ENCODE results near the gene DNLZ.
A peak's percentile ranks its signal among the peaks of the same experiment; 100 is the strongest.

The DNLZ gene

DNA sequence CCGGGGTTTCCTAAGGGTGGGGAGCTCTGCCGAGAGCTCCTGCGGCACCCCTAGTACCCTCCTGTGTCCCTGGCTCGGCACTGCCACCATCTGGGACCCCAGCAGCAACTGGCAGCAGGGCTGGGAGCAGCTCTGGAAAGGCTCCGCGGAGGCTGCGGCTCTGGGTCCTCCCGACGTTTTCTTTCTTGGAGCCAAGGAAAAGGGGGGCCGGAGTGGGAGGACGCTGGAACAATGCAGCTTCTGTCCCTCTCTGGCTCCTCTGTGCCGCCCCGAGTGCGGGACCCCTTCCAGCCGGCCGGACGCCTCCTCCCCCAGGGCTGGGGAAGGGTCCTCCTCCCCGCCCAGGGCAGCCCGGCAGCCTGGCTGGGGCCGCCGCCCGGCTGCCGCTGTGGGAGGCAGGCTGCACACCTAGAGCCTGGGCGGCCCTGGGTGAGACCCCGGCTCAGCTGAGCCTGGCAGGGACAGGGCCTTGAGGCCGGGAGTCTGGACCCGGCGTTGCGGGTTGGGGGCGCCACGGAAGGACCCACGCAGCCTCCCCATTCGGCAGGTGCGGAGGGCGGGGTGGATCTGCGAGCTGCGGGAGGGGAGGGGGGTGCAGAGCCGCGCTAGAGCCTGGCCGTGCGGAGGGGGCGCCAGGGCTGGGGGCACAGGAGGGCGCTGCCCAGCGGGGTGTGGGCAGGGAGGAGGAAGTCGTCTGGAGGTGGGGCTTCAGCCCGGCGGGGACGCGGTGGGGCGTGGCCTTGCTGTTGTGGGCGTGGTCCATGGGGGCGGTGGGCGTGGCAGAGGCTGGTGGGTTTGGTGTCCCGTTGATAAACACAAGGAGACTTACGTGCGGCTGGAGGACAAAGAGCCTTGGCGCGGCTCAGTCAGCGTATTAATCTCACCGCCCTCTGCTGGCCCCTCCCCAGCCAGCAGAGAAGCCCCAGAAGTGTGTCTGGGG lies 21.1 kb downstream of the DNLZ start:
- no peaks in the 10 kb centered on the region for H3K9me3 ChIP-seq
- H3K36me3 ChIP-seq, result peaks cover 0 to 34% (median 17%) of the 10 kb centered on the region in 3 donors
- intact Hi-C loops (cut with DNase I; ENCODE audit: low total_unique reads), result no loop called here
- DNase-seq, result peak; percentile 62 to 85
- H3K4me3 ChIP-seq, result peak overlapping the region; percentile 42 to 48
- TF ChIP-seq, protein P1, sequence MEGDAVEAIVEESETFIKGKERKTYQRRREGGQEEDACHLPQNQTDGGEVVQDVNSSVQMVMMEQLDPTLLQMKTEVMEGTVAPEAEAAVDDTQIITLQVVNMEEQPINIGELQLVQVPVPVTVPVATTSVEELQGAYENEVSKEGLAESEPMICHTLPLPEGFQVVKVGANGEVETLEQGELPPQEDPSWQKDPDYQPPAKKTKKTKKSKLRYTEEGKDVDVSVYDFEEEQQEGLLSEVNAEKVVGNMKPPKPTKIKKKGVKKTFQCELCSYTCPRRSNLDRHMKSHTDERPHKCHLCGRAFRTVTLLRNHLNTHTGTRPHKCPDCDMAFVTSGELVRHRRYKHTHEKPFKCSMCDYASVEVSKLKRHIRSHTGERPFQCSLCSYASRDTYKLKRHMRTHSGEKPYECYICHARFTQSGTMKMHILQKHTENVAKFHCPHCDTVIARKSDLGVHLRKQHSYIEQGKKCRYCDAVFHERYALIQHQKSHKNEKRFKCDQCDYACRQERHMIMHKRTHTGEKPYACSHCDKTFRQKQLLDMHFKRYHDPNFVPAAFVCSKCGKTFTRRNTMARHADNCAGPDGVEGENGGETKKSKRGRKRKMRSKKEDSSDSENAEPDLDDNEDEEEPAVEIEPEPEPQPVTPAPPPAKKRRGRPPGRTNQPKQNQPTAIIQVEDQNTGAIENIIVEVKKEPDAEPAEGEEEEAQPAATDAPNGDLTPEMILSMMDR (IDR thresholded peaks at IDR 0.05), result no peak
- H3K27ac ChIP-seq, result peak overlapping the region; percentile 49 to 53
- H3K27me3 ChIP-seq, result no peaks in the 10 kb centered on the region
- peaks cover 0 to 45% (median 31%) of the 10 kb centered on the region in 4 donors for H3K4me1 ChIP-seq

DNA sequence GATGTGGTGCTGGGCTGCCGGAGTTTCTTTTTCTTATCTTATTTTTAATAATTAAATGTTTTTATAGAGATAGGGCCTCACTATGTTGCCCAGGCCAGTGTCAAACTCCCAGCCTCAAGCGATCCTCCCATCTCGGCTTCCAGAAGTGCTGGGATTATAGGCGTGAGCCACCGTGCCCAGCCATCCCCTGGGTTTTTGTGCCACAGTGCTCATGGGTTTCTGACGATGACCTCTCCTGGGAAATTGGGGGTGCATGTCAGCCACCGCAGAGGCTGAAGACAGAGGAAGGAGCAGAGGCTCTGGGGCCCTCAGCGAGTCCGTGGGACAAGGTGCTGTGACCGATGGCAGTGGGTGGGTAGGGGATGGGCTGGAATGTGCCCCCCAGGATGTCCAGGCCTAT lies 21.8 kb downstream of the DNLZ start:
- H3K27ac ChIP-seq, result peak overlapping the region; percentile 49 to 53
- no peak for DNase-seq
- H3K4me3 ChIP-seq, result peak overlapping the region in 1 of 2 donors; percentile 48
- peaks cover 0 to 41% (median 29%) of the 10 kb centered on the region in 4 donors for H3K4me1 ChIP-seq
- H3K27me3 ChIP-seq, result no peaks in the 10 kb centered on the region
- TF ChIP-seq, protein P1 (IDR thresholded peaks at IDR 0.05), result no peak
- no peaks in the 10 kb centered on the region for H3K9me3 ChIP-seq
- intact Hi-C loops (cut with DNase I; ENCODE audit: low total_unique reads), result no loop called here
- H3K36me3 ChIP-seq, result peaks cover 0 to 41% (median 23%) of the 10 kb centered on the region in 3 donors

DNA sequence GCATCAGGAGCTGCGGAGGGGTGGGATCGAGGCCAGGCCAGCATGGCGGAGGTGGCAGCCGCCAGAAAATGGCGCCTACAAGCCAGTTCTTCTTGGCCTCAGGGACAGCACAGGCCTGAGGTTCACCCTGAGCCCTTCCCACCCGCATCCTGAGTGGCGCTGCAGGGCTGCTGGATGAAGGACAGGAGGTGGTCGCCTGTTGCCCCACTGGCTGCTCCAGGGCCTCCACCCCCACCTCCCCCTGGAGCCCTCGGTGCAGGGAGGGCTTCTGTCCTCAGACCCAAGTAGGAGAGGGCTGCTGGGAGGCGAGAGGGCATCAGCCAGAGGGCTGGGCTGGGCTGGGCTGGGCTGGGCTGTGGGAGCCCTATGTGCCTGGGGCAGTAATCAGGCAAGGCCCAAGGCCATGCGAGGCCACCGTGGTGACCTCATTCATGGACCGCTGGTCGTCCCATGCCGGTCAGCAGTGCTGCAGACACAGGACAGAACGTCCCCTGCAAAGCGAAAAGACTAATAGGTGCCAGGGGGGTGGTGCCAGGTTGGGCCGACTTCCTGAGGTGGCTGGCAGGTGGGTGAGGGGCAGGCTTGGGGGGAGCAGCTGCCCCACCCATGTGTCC lies 22.4 kb downstream of the DNLZ start:
- DNase-seq, result no peak
- H3K36me3 ChIP-seq, result peaks cover 0 to 47% (median 29%) of the 10 kb centered on the region in 3 donors
- no peak overlapping the region for H3K27ac ChIP-seq
- TF ChIP-seq, protein P1 (IDR thresholded peaks at IDR 0.05), result no peak
- H3K9me3 ChIP-seq, result no peaks in the 10 kb centered on the region
- H3K4me3 ChIP-seq, result no peak overlapping the region
- H3K4me1 ChIP-seq, result peaks cover 0 to 34% (median 23%) of the 10 kb centered on the region in 4 donors
- no peaks in the 10 kb centered on the region for H3K27me3 ChIP-seq
- intact Hi-C loops (cut with DNase I; ENCODE audit: low total_unique reads), result no loop called here

DNA sequence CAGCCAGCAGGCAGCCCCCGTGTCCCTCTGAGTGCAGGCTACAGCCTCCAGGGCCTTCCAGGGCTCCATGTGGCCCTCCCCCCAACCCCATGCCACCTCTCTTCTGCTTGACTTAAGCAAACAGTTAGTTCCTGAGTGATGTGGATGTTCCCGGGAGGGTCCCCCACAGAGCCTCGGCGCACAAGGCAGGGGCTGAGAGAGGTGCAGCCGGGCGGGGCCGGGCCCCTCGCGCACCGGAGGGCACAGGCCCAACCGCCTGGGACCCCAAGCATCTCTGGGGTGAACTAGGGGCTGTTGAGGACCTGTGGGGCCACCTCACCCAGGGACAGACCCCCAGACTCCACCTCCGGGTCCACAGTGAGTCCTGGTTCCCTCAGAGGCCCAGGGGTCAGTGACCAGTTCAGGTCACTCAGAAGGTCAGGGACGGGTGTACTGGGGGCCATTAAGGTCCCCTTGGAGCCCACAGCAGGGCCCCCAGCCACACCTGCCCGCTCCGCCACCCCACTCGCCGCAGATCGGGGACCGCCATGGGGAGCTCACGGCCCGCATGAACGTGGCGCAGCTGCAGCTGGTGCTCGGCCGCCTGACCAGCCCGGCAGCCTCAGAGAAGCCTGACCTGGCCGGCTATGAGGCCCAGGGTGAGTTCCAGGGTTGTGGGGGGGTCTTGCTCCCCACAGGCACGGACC lies 23.0 kb downstream of the DNLZ start:
- intact Hi-C loops (cut with DNase I; ENCODE audit: low total_unique reads), result no loop called here
- Histone ChIP-seq H3K9me3 (no peaks in the 10 kb centered on the region), H3K27me3 (no peaks in the 10 kb centered on the region), H3K4me1 (peaks cover 0 to 28% (median 18%) of the 10 kb centered on the region in 4 donors), H3K27ac (no peak overlapping the region), H3K4me3 (no peak overlapping the region), H3K36me3 (peaks cover 0 to 53% (median 30%) of the 10 kb centered on the region in 3 donors)
- TF ChIP-seq, protein P1 (IDR thresholded peaks at IDR 0.05), result no peak
- no peak for DNase-seq

DNA sequence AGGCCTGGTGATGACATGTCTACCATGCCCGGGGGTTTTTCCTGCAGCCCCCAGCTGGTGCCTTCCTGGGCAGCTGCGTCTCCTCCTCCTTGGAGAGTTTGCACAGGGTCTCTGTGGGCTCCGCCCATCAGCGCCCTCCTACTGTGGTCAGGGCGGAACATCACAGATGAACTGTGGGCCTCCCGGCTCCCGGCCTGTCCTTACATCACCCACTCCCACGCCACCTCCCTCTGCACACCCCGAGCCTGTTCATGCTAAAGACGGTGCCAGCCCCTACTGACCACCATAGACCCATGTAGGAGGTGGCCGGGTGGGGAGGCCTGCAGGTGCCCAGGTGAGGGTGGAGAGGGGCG lies 23.6 kb downstream of the DNLZ start:
- DNase-seq, result no peak
- Histone ChIP-seq H3K4me3 (no peak overlapping the region), H3K27ac (no peak overlapping the region)

More for the DNA sequence above, 23.6 kb downstream of the DNLZ start:
- H3K27me3 ChIP-seq, result no peaks in the 10 kb centered on the region
- TF ChIP-seq, protein P1 (IDR thresholded peaks at IDR 0.05), result no peak
- H3K9me3 ChIP-seq, result no peaks in the 10 kb centered on the region
- H3K36me3 ChIP-seq, result peaks cover 0 to 57% (median 30%) of the 10 kb centered on the region in 3 donors
- H3K4me1 ChIP-seq, result peaks cover 0 to 22% (median 15%) of the 10 kb centered on the region in 4 donors
- intact Hi-C loops (cut with DNase I; ENCODE audit: low total_unique reads), result no loop called here

Data from tibial artery (tissue), 4 donors.